Measurements from ENCODE around the gene TMEM116.
"Not testable (repeated sequence)": the region's sequence is repeated elsewhere in the genome, so short reads cannot be mapped to it uniquely, and the experiment has no call there.

DNA sequence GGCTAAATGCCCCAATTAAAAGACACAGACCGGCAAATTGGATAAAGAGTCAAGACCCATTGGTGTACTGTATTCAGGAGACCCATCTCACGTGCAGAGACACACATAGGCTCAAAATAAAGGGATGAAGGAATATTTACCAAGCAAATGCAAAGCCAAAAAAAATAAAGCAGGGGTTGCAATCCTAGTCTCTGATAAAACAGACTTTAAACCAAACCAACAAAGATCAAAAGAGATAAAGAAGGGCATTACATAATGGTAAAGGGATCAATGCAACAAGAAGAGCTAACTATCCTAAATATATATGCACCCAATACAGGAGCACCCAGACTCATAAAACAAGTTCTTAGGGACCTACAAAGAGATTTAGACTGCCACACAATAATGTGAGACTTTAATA is 53.4 kb downstream of the TMEM116 start:
- TF ChIP-seq, protein P1, sequence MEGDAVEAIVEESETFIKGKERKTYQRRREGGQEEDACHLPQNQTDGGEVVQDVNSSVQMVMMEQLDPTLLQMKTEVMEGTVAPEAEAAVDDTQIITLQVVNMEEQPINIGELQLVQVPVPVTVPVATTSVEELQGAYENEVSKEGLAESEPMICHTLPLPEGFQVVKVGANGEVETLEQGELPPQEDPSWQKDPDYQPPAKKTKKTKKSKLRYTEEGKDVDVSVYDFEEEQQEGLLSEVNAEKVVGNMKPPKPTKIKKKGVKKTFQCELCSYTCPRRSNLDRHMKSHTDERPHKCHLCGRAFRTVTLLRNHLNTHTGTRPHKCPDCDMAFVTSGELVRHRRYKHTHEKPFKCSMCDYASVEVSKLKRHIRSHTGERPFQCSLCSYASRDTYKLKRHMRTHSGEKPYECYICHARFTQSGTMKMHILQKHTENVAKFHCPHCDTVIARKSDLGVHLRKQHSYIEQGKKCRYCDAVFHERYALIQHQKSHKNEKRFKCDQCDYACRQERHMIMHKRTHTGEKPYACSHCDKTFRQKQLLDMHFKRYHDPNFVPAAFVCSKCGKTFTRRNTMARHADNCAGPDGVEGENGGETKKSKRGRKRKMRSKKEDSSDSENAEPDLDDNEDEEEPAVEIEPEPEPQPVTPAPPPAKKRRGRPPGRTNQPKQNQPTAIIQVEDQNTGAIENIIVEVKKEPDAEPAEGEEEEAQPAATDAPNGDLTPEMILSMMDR (IDR thresholded peaks at IDR 0.05): not testable (repeated sequence)
- TF ChIP-seq ZFX (IDR thresholded peaks at IDR 0.05; ENCODE audit: borderline replicate concordance): not testable (repeated sequence)

All from 22Rv1 (cell line).